Measurements from ENCODE around the gene APP. TPM values are rescaled to one million over a fixed set of nuclear protein-coding genes. Genes with fewer than 3 reads are reported as not detected.

Gene APP
- total RNA-seq, 2 donors from 2014 or later: 506 to 721 TPM

GRCh38 chr21:25961042-25961441, 209.5 kb downstream of the APP start:
- no peaks in the 10 kb centered on the region for H3K4me1 ChIP-seq
- no peaks in the 10 kb centered on the region for H3K36me3 ChIP-seq
- no peak overlapping the region for H3K4me3 ChIP-seq
- no peak overlapping the region for H3K27ac ChIP-seq
- H3K9me3 ChIP-seq: no peaks in the 10 kb centered on the region
- H3K9ac ChIP-seq (ENCODE audit: low read depth in 2 of 2, low read length in 2 of 2): no peak overlapping the region
- H3K27me3 ChIP-seq: no peaks in the 10 kb centered on the region
- intact Hi-C loops (cut with DNase I): no loop called here
- TF ChIP-seq CTCF (IDR thresholded peaks at IDR 0.05): no peak
- DNase-seq: no peak

GRCh38 chr21:25960402-25960801, 210.2 kb downstream of the APP start:
- no peak for DNase-seq
- no peak overlapping the region for H3K4me3 ChIP-seq
- H3K9ac ChIP-seq (ENCODE audit: low read depth in 2 of 2, low read length in 2 of 2): no peak overlapping the region
- intact Hi-C loops (cut with DNase I): no loop called here
- no peaks in the 10 kb centered on the region for H3K4me1 ChIP-seq
- no peak overlapping the region for H3K27ac ChIP-seq
- no peak for TF ChIP-seq CTCF (IDR thresholded peaks at IDR 0.05)
- no peaks in the 10 kb centered on the region for H3K27me3 ChIP-seq
- H3K36me3 ChIP-seq: no peaks in the 10 kb centered on the region
- no peaks in the 10 kb centered on the region for H3K9me3 ChIP-seq

GRCh38 chr21:25959799-25960198, 210.8 kb downstream of the APP start:
- Histone ChIP-seq H3K4me3 (no peak overlapping the region), H3K27ac (no peak overlapping the region), H3K36me3 (no peaks in the 10 kb centered on the region), H3K27me3 (no peaks in the 10 kb centered on the region), H3K9ac (ENCODE audit: low read depth in 2 of 2, low read length in 2 of 2) (no peak overlapping the region), H3K9me3 (no peaks in the 10 kb centered on the region), H3K4me1 (no peaks in the 10 kb centered on the region)
- no peak for DNase-seq
- intact Hi-C loops (cut with DNase I): no loop called here
- no peak for TF ChIP-seq CTCF (IDR thresholded peaks at IDR 0.05)

GRCh38 chr21:25956993-25957714, 213.4 kb downstream of the APP start:
- Histone ChIP-seq H3K27me3 (no peaks in the 10 kb centered on the region), H3K36me3 (no peaks in the 10 kb centered on the region), H3K4me1 (no peaks in the 10 kb centered on the region), H3K4me3 (no peak overlapping the region), H3K9me3 (no peaks in the 10 kb centered on the region), H3K27ac (no peak overlapping the region), H3K9ac (ENCODE audit: low read depth in 2 of 2, low read length in 2 of 2) (no peak overlapping the region)
- DNase-seq: no peak
- TF ChIP-seq CTCF (IDR thresholded peaks at IDR 0.05): no peak
- intact Hi-C loops (cut with DNase I): no loop called here

- intact Hi-C loops (cut with DNase I): no loop called here
These were observed 214.9 kb downstream of the APP start for GRCh38 chr21:25955646-25956045.

More at GRCh38 chr21:25955646-25956045, 214.9 kb downstream of the APP start:
- no peak for TF ChIP-seq CTCF (IDR thresholded peaks at IDR 0.05)
- Histone ChIP-seq H3K4me1 (no peaks in the 10 kb centered on the region), H3K27ac (no peak overlapping the region), H3K9me3 (no peaks in the 10 kb centered on the region), H3K36me3 (no peaks in the 10 kb centered on the region), H3K27me3 (no peaks in the 10 kb centered on the region), H3K4me3 (no peak overlapping the region), H3K9ac (ENCODE audit: low read depth in 2 of 2, low read length in 2 of 2) (no peak overlapping the region)
- no peak for DNase-seq

Measured in colonic mucosa (tissue), 4 donors.